DLD1 (cell line): ENCODE results near the gene TRAPPC8.
"Not testable (repeated sequence)": the region's sequence is repeated elsewhere in the genome, so short reads cannot be mapped to it uniquely, and the experiment has no call there.

Experiments
- in situ Hi-C: cut with HindIII; loops from 2 replicates; pipeline ENCODE4 v1.10.0; 2017; ENCODE audit warnings: low sequenced_read_pairs

The TRAPPC8 gene

GRCh38 chr18:31942291-31942998 is 483 bp downstream of the TRAPPC8 start:
- in situ Hi-C loops = no loop called here

DNA sequence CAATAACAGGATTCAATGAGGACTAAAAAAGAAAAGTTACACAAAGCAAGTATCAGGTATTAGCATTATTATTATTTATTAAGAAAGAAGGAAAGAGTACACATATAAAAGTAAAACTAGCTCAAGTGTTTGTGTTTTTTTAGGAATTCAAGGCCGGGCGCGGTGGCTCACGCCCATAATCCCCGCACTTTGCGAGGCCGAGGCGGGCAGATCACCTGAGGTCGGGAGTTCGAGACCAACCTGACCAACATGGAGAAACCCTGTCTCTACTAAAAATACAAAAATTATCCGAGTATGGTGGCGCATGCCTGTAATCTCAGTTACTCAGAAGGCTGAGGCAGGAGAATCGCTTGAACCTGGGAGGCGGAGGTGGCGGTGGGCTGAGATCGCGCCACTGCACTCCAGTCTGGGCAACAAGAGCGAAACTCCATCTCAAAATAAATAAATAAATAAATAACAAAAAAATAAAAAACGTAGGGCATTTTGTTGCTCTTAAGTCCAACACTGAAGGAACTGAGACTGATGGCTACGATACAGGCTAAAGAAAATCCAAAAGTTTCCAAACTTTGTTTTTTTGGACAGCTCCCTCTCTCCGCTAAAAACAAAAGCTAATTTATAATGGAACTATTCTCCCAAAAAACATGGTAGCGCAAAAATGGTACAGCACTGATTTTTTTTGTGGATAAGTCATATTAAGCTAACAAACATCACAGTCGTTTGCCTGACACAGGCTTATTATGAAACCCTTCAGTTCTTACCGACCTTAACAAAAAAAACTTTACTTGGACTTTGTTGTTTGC is 1.7 kb downstream of the TRAPPC8 start:
- in situ Hi-C loops = no loop called here

DNA sequence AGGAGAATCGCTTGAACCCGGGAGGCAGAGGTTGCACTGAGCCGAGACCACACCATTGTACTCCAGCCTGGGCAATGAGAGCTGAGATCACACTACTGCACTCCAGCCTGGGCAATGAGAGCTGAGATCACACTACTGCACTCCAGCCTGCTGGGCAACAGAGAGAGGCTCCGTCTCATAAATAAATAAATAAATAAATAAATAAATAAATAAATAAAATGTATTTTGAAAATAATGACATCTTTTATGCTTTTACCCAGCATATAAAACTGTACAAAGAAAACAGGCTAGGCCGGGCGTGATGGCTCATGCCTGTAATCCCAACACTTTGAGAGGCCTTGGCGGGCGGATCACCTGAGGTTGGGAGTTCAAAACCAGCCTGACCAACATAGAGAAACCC is 8.2 kb downstream of the TRAPPC8 start:
- in situ Hi-C loops = not testable (repeated sequence)

- in situ Hi-C loops = no loop called here
Measured at GRCh38 chr18:31931886-31932240, 11.1 kb downstream of the TRAPPC8 start.

- in situ Hi-C loops = no loop called here
Measured at GRCh38 chr18:31931163-31931885, 11.6 kb downstream of the TRAPPC8 start.

DNA sequence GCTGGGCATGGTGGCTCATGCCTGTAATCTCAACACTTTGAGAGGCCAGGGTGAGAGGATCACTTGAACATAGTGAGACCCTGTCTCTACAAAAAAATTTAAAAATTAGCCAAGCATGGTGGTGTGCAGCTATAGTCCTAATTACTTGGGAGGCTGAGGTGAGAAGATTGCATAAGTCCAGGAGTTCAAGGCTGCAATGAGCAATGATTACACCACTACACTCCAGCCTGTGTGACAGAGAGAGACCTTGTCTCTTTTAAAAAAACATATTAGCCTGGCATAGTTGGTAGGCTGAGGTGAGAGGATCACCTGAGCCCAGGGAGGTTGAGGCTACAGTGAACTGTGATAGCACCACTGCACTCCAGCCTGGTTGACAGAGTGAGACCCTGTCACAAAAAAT is 13.7 kb downstream of the TRAPPC8 start:
- in situ Hi-C loops = no loop called here

GRCh38 chr18:31926988-31927387 is 15.9 kb downstream of the TRAPPC8 start:
- in situ Hi-C loops = not testable (repeated sequence)

GRCh38 chr18:31920277-31920676 is 22.7 kb downstream of the TRAPPC8 start:
- in situ Hi-C loops = no loop called here

DNA sequence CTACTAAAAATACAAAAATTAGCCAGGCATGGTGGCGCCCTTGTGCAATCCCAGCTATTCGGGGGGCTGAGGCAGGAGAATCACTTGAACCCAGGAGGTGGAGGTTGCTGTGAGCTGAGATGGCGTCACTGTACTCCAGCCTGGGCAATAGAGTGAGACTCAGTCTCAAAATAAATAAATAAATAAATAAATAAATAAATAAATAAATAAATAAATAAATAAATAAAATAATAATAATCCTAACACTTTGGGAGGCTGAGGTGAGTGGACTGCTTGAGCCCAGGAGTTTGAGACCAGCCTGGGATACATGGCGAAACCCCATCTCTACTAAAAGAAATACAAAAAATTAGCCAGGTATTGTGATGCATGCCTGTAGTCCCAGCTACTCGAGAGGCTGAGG is 23.6 kb downstream of the TRAPPC8 start:
- in situ Hi-C loops = not testable (repeated sequence)

GRCh38 chr18:31918733-31919132 is 24.2 kb downstream of the TRAPPC8 start:
- in situ Hi-C loops = no loop called here

GRCh38 chr18:31901063-31901462 is 41.9 kb downstream of the TRAPPC8 start:
- in situ Hi-C loops = no loop called here

DNA sequence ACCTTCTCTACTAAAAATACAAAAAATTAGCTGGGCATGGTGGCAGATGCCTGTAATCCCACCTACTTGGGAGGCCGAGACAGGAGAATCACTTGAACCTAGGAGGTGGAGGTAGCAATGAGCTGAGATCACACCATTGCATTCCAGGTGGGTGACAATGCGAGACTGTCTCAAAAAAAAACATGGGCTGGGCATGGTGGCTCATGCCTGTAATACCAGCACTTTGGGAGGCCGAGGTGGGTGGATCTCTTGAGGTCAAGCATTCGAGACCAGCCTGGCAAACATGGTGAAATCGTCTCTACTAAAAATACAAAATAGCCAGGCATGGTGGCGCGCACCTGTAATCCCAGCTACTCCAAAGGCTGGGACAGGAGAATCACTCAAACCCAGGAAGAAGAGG is 43.2 kb downstream of the TRAPPC8 start:
- in situ Hi-C loops = not testable (repeated sequence)

DNA sequence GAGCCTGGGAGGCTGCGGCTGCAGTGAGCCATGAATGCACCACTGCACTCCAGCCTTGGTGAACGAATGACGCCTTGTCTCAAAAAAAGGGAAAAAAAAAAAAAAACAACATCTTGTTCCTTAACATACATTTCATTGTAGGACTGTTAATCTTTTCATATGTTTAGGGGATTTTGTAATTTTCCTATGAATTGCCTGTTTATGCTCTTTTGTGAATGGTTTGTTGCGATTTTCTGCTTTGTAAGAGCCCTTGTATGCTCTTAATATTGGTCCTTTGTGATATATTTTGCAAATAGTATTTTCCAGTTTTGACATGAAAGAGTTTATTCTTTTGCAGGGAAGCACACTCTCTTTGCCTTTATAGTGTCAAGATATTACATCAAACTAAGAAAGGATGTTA is 50.0 kb downstream of the TRAPPC8 start:
- in situ Hi-C loops = no loop called here

DNA sequence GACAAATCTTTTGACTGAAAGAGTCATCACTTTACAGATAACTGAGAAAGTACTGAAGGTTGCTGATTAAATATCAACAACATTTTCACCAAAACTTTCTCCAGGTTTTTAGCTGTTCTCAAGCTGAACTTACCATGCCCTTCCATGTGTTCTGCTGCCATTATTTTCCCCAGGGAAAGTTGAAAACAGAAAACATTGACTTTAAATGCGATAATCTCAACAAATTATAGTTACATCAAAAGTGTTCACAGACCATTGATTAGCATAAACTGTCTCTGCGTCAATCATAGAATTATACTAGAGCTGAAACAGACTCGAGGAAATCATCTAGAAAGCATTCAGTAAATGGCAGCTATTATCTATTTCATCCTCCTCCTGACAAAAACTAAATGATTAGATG is 51.4 kb downstream of the TRAPPC8 start:
- in situ Hi-C loops = no loop called here

GRCh38 chr18:31884020-31884419 is 58.9 kb downstream of the TRAPPC8 start:
- in situ Hi-C loops = no loop called here

DNA sequence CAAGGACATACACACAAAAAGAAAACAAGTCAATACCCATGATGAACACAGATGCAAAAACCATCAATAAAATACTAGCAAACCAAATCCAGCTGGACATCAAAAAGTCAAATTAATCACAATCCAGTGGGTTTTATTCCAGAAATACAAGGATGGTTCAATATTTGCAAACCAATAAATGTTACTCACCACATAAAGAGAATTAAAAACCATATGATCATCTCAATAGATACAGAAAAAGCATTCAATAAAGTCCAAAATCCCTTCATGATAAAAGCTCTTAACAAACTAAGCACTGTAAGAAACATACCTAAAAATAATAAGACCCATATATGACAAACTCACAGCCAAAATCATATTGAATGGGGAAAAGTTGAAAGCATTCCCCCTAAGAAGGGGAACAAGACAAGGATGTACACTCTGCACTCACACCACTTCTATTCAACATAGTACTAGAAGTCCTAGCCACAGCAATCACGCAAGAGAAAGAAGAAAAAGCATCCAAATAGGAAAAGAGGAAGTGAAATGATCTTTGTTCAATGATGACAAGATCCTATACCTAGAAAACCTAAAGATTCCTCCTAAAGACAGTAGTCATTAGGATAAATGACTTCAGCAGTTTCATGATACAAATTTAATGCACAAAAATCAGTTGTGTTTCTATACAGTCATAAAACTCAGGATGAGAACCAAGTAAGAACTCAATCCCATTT is 62.6 kb downstream of the TRAPPC8 start:
- in situ Hi-C loops = no loop called here

DNA sequence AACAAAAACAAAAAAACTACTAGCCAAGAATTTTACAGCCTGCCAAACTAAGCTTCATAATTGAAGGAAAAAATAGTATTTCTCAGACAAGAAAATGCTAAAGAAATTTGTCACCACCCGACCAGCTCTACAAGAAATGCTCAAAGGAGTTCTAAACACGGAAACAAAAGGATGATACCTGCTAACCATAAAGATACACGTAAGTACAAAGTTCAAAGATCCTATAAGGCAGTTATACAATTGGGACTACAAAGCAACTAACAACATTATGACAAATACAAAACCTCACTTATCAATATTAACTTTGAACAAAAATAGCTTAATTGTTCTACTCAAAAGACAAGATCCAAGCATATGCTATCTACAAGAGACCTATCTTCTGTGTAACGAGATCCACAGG is 64.6 kb downstream of the TRAPPC8 start:
- in situ Hi-C loops = no loop called here

DNA sequence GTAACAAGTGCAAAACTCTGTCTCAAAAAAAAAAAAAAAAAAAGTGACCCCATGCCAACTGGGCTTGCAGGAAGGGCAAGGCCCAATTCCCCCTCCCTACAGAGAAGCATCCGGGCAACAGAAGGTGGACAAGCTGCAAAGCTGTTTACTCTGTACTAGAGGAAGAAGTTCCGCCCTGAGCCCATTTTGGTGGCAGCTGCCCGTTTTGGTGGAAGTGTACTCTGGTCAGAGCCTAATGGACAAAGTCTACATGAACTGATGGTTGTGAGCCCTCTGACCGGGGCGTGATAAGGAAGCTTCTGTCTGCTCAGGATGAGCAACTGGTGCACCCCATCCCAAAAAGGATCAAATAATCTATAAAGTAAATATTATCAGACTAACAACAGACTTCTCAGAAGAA is 65.0 kb downstream of the TRAPPC8 start:
- in situ Hi-C loops = no loop called here

DNA sequence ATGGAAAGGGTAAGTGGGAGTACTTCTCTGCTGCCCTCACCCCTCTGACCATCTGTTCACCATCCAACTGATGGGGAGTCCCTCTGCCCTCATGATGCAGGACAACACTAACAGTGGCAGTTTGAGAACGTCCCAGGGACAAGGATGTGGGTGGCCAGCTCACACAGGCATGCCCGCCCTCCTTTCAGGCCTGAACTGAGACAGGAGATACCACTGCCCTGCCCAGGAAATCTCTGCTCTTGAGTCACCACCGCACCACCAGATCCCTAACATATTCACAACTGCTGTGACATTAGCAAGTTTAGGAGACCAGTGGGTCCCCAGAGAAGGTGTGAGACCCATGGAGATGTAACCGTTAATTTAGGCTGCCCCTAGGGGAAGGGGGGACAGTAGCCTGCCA is 66.2 kb downstream of the TRAPPC8 start:
- in situ Hi-C loops = no loop called here

- in situ Hi-C loops = no loop called here
Measured at GRCh38 chr18:31875301-31875700, 67.6 kb downstream of the TRAPPC8 start.

GRCh38 chr18:31863103-31863502 is 79.8 kb downstream of the TRAPPC8 start:
- in situ Hi-C loops = no loop called here
